ENCODE results near the gene TAF5L. TPM values are rescaled to one million over a fixed set of nuclear protein-coding genes. Genes with fewer than 3 reads are reported as not detected.

The TAF5L gene
- total and polyA plus RNA-seq, 2 of the 8 experiments (the other 6 are each of a cell fraction or from before 2014, with no cell fraction given): 17.7 to 23.3 TPM

DNA sequence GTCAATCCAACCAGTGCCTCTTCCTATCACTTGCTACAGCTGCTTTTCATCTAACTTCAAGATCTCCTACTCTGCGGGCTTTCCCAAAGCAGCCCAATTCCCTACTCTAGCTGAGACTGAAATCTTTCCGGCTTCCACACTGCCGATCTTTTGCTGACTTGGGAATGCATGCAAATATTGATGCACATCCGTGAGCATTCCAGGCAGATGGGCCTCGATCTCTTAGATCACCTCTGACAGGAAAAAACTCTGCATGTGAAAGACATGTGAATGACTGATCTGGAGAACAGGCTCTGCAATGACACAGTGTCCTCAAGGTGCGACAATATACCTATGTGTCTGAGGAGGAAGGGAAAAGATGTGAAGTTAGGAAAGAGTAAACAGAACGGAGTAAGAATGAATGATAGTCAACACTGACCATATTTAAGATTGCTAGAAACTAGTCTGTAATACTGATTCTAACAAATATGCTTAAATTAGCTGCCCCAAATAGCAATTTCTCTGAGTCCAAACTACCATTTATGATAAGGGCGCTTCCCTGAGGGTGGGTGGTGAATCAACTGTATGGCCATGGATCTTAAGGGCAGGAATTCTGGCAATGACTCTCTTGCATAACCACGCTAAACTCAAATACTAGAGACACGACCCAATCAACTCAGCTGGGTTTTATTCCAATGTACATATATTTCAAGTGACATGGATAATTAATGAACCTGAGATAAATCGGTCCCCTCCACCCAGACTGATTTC, 8.4 kb downstream of the TAF5L start (continued):
- TF ChIP-seq TAF7 (optimal IDR thresholded peaks at IDR 0.05; ENCODE audit: borderline replicate concordance, low read depth, low read length): no peak
- no peak for TF ChIP-seq FOSL1 (IDR thresholded peaks at IDR 0.05; ENCODE audit: insufficient read depth, low read depth, low read length)
- TF ChIP-seq MAFK (IDR thresholded peaks at IDR 0.05; ENCODE audit: low read depth, low read length): no peak
- no peak for TF ChIP-seq NANOG (IDR thresholded peaks at IDR 0.05; ENCODE audit: insufficient read depth, low read depth, low read length, poor library complexity, severe bottlenecking)
- TF ChIP-seq ASH2L (IDR thresholded peaks at IDR 0.05; ENCODE audit: low read length): no peak
